HepG2 (cell line): Measurements from ENCODE around the gene RNF114. TPM values are rescaled to one million over a fixed set of nuclear protein-coding genes. Genes with fewer than 3 reads are reported as not detected.

Experiments
- EED ChIP-seq: sonication (generic); formaldehyde crosslinking; IDR thresholded peaks from 2 replicates; pipeline ENCODE4 v1.5.0; 2020; ENCODE audit warnings: mild to moderate bottlenecking, missing genetic modification reagents
- EHMT2 ChIP-seq: fragments of 200-600 bp; sonication (generic); IDR thresholded peaks from 2 replicates; pipeline ENCODE4 v1.7.0; 2017; ENCODE audit warnings: antibody characterized with exemption, low read depth, low read length, borderline replicate concordance
- FOXK1 ChIP-seq: sonication (generic); formaldehyde crosslinking; IDR thresholded peaks from 2 replicates; pipeline ENCODE4 v1.4.0; 2020; ENCODE audit warnings: low read depth, missing genetic modification reagents, borderline replicate concordance
- HOXA7 ChIP-seq: sonication (generic); formaldehyde crosslinking; IDR thresholded peaks from 2 replicates; pipeline ENCODE4 v1.8.1; 2022; ENCODE audit warnings: mild to moderate bottlenecking, missing genetic modification reagents, moderate library complexity
- MTF1 ChIP-seq: sonication (generic); formaldehyde crosslinking; IDR thresholded peaks from 2 replicates; pipeline ENCODE4 v1.5.0; 2020; ENCODE audit warnings: missing genetic modification reagents
- NCOA2 ChIP-seq: sonication (generic); formaldehyde crosslinking; IDR thresholded peaks from 2 replicates; pipeline ENCODE4 v1.8.0; 2022; ENCODE audit warnings: inconsistent platforms
- PHF21A ChIP-seq: sonication (generic); formaldehyde crosslinking; IDR thresholded peaks from 2 replicates; pipeline ENCODE4 v1.5.0; 2020; ENCODE audit warnings: mild to moderate bottlenecking, missing genetic modification reagents
- TRIM24 ChIP-seq: sonication (generic); formaldehyde crosslinking; IDR thresholded peaks from 2 replicates; pipeline ENCODE4 v1.8.0; 2022; ENCODE audit warnings: mild to moderate bottlenecking, missing genetic modification reagents
- TSC22D2 ChIP-seq: sonication (generic); formaldehyde crosslinking; IDR thresholded peaks from 2 replicates; pipeline ENCODE4 v1.5.1; 2020; ENCODE audit warnings: missing genetic modification reagents, mild to moderate bottlenecking, borderline replicate concordance
- ZBTB20 ChIP-seq: sonication (generic); formaldehyde crosslinking; IDR thresholded peaks from 2 replicates; pipeline ENCODE4 v1.8.1; 2023; ENCODE audit warnings: missing genetic modification reagents, low read depth, mild to moderate bottlenecking, borderline replicate concordance
- ZBTB8A ChIP-seq: sonication (generic); formaldehyde crosslinking; IDR thresholded peaks from 2 replicates; pipeline ENCODE4 v1.4.0; 2020; ENCODE audit warnings: mild to moderate bottlenecking, low read depth, missing genetic modification reagents, borderline replicate concordance
- ZNF33A ChIP-seq: sonication (generic); formaldehyde crosslinking; IDR thresholded peaks from 2 replicates; pipeline ENCODE4 v1.5.1; 2020; ENCODE audit warnings: missing genetic modification reagents, mild to moderate bottlenecking, moderate library complexity, borderline replicate concordance
- ZNF441 ChIP-seq: sonication (generic); formaldehyde crosslinking; IDR thresholded peaks from 2 replicates; pipeline ENCODE4 v1.7.0; 2021; ENCODE audit warnings: missing genetic modification reagents, borderline replicate concordance
- ZNF468 ChIP-seq: sonication (generic); formaldehyde crosslinking; IDR thresholded peaks from 2 replicates; pipeline ENCODE4 v1.8.0; 2022; ENCODE audit warnings: mild to moderate bottlenecking, moderate library complexity, missing genetic modification reagents
- ZNF660 ChIP-seq: sonication (generic); formaldehyde crosslinking; IDR thresholded peaks from 2 replicates; pipeline ENCODE4 v1.5.1; 2020; ENCODE audit warnings: mild to moderate bottlenecking, low read depth, missing genetic modification reagents, borderline replicate concordance
- ZNF839 ChIP-seq: sonication (generic); formaldehyde crosslinking; IDR thresholded peaks from 2 replicates; pipeline ENCODE4 v1.4.0; 2020; ENCODE audit warnings: missing genetic modification reagents, mild to moderate bottlenecking, borderline replicate concordance
- polyA plus RNA-seq, 8 experiments: library from polyadenylated mRNA; depleted of rRNA in 3 of 8; stranded (reverse) in 7 of 8; unstranded in 1 of 8; fragments of >200 nt; fragmentation: Illumina TruSeq in 4 of 8; extraction: Trizol in 4 of 8; gene quantifications; 2 replicates each; pipeline versions ENCODE4 v1.2.1 to v1.2.3, GENCODE V29; 2011 to 2016; ENCODE audit warnings: low read depth in 4 of 8, missing spikeins in 1 of 8, mixed read lengths in 1 of 8; ENCODE audit not compliant: insufficient read depth in 1 of 8
- total RNA-seq, 5 experiments: library from RNA; depleted of rRNA; stranded (reverse); fragments of >200 nt; fragmentation: Illumina TruSeq; extraction: Trizol; gene quantifications; 2 replicates each; pipeline ENCODE4 v1.2.3, GENCODE V29; 2016; ENCODE audit warnings: low read depth in 1 of 5
- TF ChIP-seq, protein P1 (sequence below): IDR thresholded peaks from 2 replicates; pipeline ENCODE4 v1.6.1; 2016; ENCODE audit warnings: low read depth, missing genetic modification reagents, missing compliant biosample characterization
- TF ChIP-seq, protein P2 (sequence below): IDR thresholded peaks from 2 replicates; pipeline ENCODE4 v1.6.1; 2012; ENCODE audit warnings: inconsistent platforms
- TF ChIP-seq, protein P3 (sequence below): sonication (generic); formaldehyde crosslinking; IDR thresholded peaks from 2 replicates; pipeline ENCODE4 v1.8.0; 2022; ENCODE audit warnings: mild to moderate bottlenecking, missing genetic modification reagents; ENCODE audit not compliant: insufficient replicate concordance
- TF ChIP-seq, protein P4 (sequence below): IDR thresholded peaks from 2 replicates; pipeline ENCODE4 v1.6.1; 2016; ENCODE audit warnings: low read depth, control low read depth

Gene RNF114
- total and polyA plus RNA-seq, 2 of the 13 experiments (the other 11 are each of a cell fraction or from before 2014, with no cell fraction given) = 119 to 126 TPM

DNA sequence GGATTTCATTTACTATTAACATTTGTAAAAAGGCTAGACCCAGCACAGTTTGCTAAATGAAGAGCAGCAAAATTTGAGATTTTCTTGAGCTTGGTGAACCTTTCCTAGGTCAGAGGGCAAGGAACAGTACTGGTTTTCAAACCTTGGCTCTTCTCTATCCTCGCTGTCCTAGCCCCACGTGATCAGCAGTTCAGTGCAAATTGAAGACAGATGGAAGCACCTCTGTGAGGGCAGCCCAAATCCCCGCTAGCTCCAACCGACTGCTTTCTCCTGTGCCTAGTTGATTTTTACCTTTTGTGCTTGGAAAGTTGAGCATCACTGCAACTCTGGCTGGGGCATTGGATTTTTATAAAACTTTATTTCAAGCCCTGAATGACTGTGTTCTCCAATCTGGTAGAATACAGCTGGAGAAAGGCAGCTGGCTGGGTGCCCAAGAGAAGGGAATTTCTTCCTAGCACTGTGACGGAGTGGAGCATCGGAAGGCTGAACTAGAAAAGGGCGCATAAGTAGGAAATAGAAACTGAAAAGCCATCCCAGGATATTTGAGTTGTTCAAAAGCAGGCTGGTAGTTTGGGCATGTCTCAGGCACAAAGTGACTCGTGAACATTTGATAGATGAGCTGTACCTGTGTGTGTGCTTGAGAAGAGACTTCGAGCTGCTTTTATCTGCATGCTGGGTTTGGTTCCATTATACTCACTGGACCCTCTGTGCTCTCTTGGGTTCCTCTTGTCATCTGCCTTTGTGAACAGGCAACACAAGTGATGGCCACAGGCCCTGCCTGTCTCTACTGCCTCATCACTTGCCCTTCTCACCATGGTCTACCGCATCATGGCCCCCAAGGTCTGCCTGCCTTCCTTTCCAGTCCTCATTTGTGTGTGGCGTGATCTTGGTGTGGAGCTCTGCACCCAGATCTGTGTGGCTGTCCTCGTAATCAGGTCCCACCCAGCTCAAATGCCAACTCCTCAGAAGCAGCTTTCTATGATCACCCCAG, 2.3 kb downstream of the RNF114 start (continued):
- TF ChIP-seq, protein P1, sequence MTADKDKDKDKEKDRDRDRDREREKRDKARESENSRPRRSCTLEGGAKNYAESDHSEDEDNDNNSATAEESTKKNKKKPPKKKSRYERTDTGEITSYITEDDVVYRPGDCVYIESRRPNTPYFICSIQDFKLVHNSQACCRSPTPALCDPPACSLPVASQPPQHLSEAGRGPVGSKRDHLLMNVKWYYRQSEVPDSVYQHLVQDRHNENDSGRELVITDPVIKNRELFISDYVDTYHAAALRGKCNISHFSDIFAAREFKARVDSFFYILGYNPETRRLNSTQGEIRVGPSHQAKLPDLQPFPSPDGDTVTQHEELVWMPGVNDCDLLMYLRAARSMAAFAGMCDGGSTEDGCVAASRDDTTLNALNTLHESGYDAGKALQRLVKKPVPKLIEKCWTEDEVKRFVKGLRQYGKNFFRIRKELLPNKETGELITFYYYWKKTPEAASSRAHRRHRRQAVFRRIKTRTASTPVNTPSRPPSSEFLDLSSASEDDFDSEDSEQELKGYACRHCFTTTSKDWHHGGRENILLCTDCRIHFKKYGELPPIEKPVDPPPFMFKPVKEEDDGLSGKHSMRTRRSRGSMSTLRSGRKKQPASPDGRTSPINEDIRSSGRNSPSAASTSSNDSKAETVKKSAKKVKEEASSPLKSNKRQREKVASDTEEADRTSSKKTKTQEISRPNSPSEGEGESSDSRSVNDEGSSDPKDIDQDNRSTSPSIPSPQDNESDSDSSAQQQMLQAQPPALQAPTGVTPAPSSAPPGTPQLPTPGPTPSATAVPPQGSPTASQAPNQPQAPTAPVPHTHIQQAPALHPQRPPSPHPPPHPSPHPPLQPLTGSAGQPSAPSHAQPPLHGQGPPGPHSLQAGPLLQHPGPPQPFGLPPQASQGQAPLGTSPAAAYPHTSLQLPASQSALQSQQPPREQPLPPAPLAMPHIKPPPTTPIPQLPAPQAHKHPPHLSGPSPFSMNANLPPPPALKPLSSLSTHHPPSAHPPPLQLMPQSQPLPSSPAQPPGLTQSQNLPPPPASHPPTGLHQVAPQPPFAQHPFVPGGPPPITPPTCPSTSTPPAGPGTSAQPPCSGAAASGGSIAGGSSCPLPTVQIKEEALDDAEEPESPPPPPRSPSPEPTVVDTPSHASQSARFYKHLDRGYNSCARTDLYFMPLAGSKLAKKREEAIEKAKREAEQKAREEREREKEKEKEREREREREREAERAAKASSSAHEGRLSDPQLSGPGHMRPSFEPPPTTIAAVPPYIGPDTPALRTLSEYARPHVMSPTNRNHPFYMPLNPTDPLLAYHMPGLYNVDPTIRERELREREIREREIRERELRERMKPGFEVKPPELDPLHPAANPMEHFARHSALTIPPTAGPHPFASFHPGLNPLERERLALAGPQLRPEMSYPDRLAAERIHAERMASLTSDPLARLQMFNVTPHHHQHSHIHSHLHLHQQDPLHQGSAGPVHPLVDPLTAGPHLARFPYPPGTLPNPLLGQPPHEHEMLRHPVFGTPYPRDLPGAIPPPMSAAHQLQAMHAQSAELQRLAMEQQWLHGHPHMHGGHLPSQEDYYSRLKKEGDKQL (CRISPR knock-in tag) = no peak
- TF ChIP-seq MTF1 (CRISPR knock-in tag) = no peak
- no peak for TF ChIP-seq ZNF660 (CRISPR knock-in tag)
- TF ChIP-seq ZNF839 = no peak
- TF ChIP-seq TRIM24 = no peak
- TF ChIP-seq, protein P2, sequence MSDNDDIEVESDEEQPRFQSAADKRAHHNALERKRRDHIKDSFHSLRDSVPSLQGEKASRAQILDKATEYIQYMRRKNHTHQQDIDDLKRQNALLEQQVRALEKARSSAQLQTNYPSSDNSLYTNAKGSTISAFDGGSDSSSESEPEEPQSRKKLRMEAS = peak; percentile 51; the same call in 1 of the 2 replicates
- no peak for TF ChIP-seq EHMT2
- TF ChIP-seq ZNF441 (CRISPR knock-in tag) = no peak
- TF ChIP-seq ZNF468 (CRISPR knock-in tag) = no peak
- no peak for TF ChIP-seq HOXA7
- 0 out of 2 replicates have a peak, but pooled peaks have one; percentile 54 for TF ChIP-seq ZBTB20
- no peak for TF ChIP-seq TSC22D2 (CRISPR knock-in tag)
- no peak for TF ChIP-seq PHF21A
- no peak for TF ChIP-seq ZBTB8A (CRISPR knock-in tag)
- TF ChIP-seq, protein P3, sequence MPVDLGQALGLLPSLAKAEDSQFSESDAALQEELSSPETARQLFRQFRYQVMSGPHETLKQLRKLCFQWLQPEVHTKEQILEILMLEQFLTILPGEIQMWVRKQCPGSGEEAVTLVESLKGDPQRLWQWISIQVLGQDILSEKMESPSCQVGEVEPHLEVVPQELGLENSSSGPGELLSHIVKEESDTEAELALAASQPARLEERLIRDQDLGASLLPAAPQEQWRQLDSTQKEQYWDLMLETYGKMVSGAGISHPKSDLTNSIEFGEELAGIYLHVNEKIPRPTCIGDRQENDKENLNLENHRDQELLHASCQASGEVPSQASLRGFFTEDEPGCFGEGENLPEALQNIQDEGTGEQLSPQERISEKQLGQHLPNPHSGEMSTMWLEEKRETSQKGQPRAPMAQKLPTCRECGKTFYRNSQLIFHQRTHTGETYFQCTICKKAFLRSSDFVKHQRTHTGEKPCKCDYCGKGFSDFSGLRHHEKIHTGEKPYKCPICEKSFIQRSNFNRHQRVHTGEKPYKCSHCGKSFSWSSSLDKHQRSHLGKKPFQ (CRISPR knock-in tag) = no peak
- no peak for TF ChIP-seq NCOA2 (CRISPR knock-in tag)
- TF ChIP-seq ZNF33A = no peak
- no peak for TF ChIP-seq EED (CRISPR knock-in tag)
- TF ChIP-seq FOXK1 = no peak
- TF ChIP-seq, protein P4, sequence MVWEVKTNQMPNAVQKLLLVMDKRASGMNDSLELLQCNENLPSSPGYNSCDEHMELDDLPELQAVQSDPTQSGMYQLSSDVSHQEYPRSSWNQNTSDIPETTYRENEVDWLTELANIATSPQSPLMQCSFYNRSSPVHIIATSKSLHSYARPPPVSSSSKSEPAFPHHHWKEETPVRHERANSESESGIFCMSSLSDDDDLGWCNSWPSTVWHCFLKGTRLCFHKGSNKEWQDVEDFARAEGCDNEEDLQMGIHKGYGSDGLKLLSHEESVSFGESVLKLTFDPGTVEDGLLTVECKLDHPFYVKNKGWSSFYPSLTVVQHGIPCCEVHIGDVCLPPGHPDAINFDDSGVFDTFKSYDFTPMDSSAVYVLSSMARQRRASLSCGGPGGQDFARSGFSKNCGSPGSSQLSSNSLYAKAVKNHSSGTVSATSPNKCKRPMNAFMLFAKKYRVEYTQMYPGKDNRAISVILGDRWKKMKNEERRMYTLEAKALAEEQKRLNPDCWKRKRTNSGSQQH = no peak
